Measurements from ENCODE around the gene AGPAT4. TPM values are rescaled to one million over a fixed set of nuclear protein-coding genes. Genes with fewer than 3 reads are reported as not detected.

AGPAT4 gene
- total RNA-seq, 1 experiment from 2014 or later = 15.5 TPM

- CTCF ChIA-PET = no interaction called here
- intact Hi-C loops (cut with micrococcal nuclease) = no loop called here
- POLR2A ChIA-PET = no interaction called here
Measured at GRCh38 chr6:161230339-161230738, 43.5 kb downstream of the AGPAT4 start.

More at GRCh38 chr6:161230339-161230738, 43.5 kb downstream of the AGPAT4 start:
- H4K20me1 ChIP-seq (ENCODE audit: insufficient read depth) = no peaks in the 10 kb centered on the region
- no peak overlapping the region for H3K4me2 ChIP-seq (ENCODE audit: low read length)
- BruUV-seq (replicated peaks) = no TSS peak
- no peaks in the 10 kb centered on the region for H3K79me2 ChIP-seq (ENCODE audit: insufficient read depth, low read length)
- no peaks in the 10 kb centered on the region for H3K36me3 ChIP-seq (ENCODE audit: control insufficient read depth in 1 of 2, insufficient read depth in 2 of 2, low read length in 2 of 2)
- H3K9me3 ChIP-seq (ENCODE audit: control insufficient read depth in 1 of 2, insufficient read depth in 1 of 2, low read depth in 1 of 2, low read length in 2 of 2) = no peaks in the 10 kb centered on the region
- H3K27ac ChIP-seq (ENCODE audit: low read depth, low read length) = no peak overlapping the region
- H3K27me3 ChIP-seq (ENCODE audit: insufficient read depth, low read length) = no peaks in the 10 kb centered on the region
- no peak overlapping the region for H3K9ac ChIP-seq (ENCODE audit: low read length)
- no peak overlapping the region for H3K4me3 ChIP-seq (replicated peaks in 1 of 2; ENCODE audit: low read depth in 1 of 2, low read length in 2 of 2)
- no peak overlapping the region for H2AFZ ChIP-seq (ENCODE audit: low read depth, low read length, poor library complexity, severe bottlenecking)
- TF ChIP-seq REST (IDR thresholded peaks at IDR 0.05; ENCODE audit: low read depth) = no peak
- no peak for TF ChIP-seq CBX3 (IDR thresholded peaks at IDR 0.05; ENCODE audit: low read depth)
- no peak for TF ChIP-seq ZNF274 (IDR thresholded peaks at IDR 0.05; ENCODE audit: low read depth, low read length)
- no peak for TF ChIP-seq POLR2AphosphoS5 (IDR thresholded peaks at IDR 0.05; ENCODE audit: low read depth, low read length)
- no peak for TF ChIP-seq SP1 (IDR thresholded peaks at IDR 0.05; ENCODE audit: low read depth)
- TF ChIP-seq RAD21 (IDR thresholded peaks at IDR 0.05; ENCODE audit: low read depth) = no peak
- TF ChIP-seq ELF1 (IDR thresholded peaks at IDR 0.05; ENCODE audit: borderline replicate concordance, low read depth) = no peak
- TF ChIP-seq MAX (IDR thresholded peaks at IDR 0.05) = no peak
- TF ChIP-seq JUND (IDR thresholded peaks at IDR 0.05) = no peak
- no peak for TF ChIP-seq ZBTB33 (IDR thresholded peaks at IDR 0.05; ENCODE audit: extremely low read depth, insufficient replicate concordance, low read length)
- no peak for ATAC-seq
- RAD21 ChIA-PET (ENCODE audit: low non-redundant PET in 1 of 2, low total read pairs in 2 of 2, uncharacterized antibody in 2 of 2, unreplicated experiment in 2 of 2) = no interaction called here
- H3K9me2 ChIP-seq (ENCODE audit: insufficient read depth) = no peaks in the 10 kb centered on the region
- DNase-seq (ENCODE audit: low read depth, low spot score) = no peak
- H3K4me1 ChIP-seq (ENCODE audit: control insufficient read depth in 1 of 2, insufficient read depth in 2 of 2, low read length in 2 of 2) = peaks cover 2 to 60% of the 10 kb centered on the region in 2 experiments

All from HCT116 (cell line).